ENCODE results near the gene PFKFB4. TPM values are rescaled to one million over a fixed set of nuclear protein-coding genes. Genes with fewer than 3 reads are reported as not detected.
"Not testable (repeated sequence)": the region's sequence is repeated elsewhere in the genome, so short reads cannot be mapped to it uniquely, and the experiment has no call there.

PFKFB4 gene
- total RNA-seq, 4 donors from 2014 or later = 2.3 to 4.9 (median 3.2) TPM

DNA sequence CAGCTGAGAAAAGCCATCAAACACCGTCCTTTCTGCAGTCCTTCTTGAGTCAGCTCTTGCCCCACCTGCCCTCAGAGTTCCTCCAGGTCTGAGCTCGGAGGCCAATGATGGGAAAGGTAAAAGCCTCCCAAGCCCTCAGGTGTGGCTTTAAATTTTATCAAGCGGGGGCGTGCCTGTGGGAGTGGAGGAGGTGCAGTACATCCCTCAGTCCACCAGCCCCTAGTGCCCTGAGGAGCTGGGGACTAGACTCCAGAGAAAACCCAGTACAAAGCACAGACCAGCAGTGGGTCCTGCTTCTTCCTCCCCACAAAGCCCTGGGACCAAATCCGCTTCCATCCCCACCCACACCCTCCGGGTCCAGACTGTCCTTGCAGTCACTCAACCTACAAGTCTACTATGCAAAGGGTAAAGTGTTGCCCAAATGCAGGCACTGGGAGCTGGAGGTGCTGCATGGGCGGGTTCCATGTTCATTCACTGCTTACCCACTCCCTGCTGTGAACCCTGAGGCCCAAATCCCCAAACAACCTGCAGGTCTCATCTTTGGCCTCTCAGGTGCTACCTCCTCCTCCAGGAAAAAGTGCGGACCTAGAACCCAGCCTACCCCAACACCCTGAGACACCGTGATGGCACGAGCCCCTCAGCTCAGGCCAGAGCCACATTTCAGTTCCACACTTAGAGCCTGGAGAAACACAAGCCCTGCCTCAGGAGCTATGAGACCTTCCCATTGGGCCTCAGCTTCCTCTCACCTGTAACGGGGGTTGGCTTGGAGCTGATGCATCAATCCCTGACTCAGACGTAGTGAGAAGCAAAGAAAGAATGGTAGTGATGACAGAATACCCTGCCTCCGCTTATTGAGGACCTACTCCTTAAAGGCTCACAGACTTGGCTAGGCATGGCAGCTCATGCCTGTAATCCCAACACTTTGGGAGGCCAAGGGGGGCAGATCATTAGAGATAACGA lies 2.4 kb downstream of the PFKFB4 start:
- 82 to 87% methylated on average over 14 of the region's 14 CpGs for WGBS, 2 donors
- Histone ChIP-seq H3K27ac (no peak overlapping the region), H3K9me3 (no peaks in the 10 kb centered on the region), H3K4me3 (replicated peaks in 1 of 3) (no peak overlapping the region), H3K4me1 (peaks cover 15 to 16% of the 10 kb centered on the region in 2 donors), H3K36me3 (no peaks in the 10 kb centered on the region), H3K27me3 (no peaks in the 10 kb centered on the region)
- no peak for DNase-seq
- TF ChIP-seq, protein P1, sequence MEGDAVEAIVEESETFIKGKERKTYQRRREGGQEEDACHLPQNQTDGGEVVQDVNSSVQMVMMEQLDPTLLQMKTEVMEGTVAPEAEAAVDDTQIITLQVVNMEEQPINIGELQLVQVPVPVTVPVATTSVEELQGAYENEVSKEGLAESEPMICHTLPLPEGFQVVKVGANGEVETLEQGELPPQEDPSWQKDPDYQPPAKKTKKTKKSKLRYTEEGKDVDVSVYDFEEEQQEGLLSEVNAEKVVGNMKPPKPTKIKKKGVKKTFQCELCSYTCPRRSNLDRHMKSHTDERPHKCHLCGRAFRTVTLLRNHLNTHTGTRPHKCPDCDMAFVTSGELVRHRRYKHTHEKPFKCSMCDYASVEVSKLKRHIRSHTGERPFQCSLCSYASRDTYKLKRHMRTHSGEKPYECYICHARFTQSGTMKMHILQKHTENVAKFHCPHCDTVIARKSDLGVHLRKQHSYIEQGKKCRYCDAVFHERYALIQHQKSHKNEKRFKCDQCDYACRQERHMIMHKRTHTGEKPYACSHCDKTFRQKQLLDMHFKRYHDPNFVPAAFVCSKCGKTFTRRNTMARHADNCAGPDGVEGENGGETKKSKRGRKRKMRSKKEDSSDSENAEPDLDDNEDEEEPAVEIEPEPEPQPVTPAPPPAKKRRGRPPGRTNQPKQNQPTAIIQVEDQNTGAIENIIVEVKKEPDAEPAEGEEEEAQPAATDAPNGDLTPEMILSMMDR (IDR thresholded peaks at IDR 0.05) = no peak
- no peak for TF ChIP-seq POLR2A (IDR thresholded peaks at IDR 0.05)
- intact Hi-C loops (cut with DNase I) = no loop called here

DNA sequence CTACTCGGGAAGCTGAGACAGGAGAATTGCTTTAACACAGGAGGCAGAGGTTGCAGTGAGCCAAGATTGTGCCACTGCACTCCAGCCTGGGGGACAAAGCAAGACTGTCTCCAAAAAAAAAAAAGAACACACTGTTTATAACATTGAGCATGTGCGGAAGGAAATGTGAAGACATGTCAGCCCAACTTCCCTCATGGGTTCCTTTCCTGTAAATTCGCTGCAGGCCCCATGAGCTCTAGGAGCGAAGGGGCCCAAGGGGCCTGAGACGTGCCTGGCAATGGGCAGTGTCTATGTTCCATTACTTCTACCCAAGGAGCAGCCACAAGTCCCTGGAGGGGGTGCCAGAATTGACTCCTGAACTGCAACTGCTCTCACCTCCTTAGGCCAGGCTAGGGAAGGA lies 3.2 kb downstream of the PFKFB4 start:
- peaks cover 15 to 16% of the 10 kb centered on the region in 2 donors for H3K4me1 ChIP-seq
- no peak for TF ChIP-seq POLR2A (IDR thresholded peaks at IDR 0.05)
- TF ChIP-seq, protein P1 (IDR thresholded peaks at IDR 0.05) = no peak
- intact Hi-C loops (cut with DNase I) = no loop called here
- no peaks in the 10 kb centered on the region for H3K36me3 ChIP-seq
- no peaks in the 10 kb centered on the region for H3K27me3 ChIP-seq
- DNase-seq = no peak
- 92 to 94% methylated on average over 5 of the region's 5 CpGs for WGBS, 2 donors
- H3K4me3 ChIP-seq (replicated peaks in 1 of 3) = no peak overlapping the region
- H3K27ac ChIP-seq = no peak overlapping the region
- no peaks in the 10 kb centered on the region for H3K9me3 ChIP-seq

DNA sequence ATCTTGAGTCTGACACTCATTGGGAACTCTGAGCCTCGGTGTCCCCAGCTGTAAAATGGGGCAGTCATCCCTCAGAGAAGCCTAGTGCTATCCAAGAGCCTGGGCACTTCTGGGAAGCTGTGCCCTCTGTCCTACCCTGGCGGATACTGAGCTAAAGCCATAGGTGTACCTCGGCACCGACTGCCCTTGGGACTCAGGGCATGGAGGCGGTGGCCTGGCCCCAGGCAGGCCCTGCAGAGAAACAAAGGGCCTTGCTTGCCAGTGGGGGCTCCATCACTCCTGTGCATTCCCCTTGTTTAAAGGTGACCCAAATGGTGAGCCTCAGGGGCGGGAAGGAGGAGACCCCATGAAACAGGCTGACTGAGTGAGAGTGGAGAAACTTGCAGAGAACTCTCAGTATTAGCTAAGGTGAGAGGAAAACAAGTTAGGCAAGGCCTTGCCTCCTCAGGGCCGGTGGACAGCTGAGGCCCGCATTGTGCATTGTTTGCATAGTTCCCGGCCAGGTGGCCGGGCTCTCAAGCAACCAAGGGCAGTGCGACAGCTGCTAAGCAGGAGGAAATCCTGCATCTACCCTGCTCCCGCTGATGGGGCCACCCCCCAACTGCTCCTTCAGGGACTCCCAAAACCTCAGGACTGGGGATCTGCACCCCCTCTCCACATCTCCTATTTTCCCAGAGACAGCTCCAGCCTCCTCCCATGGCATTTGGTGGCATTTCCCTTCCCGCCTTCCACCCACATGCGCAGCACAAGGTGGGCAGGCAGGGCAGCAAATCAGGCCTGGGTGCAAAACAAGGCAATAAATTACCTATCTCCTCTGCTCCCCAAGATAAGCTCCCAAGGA lies 4.3 kb downstream of the PFKFB4 start:
- WGBS, 2 donors = 66 to 73% methylated on average over 10 to 14 of the region's 14 CpGs
- no peaks in the 10 kb centered on the region for H3K9me3 ChIP-seq
- no peak overlapping the region for H3K4me3 ChIP-seq (replicated peaks in 1 of 3)
- peaks cover 9% of the 10 kb centered on the region in 2 donors for H3K4me1 ChIP-seq
- peak; percentile 7 to 21 for DNase-seq
- TF ChIP-seq, protein P1 (IDR thresholded peaks at IDR 0.05) = no peak
- no peak for TF ChIP-seq POLR2A (IDR thresholded peaks at IDR 0.05)
- no peak overlapping the region for H3K27ac ChIP-seq
- H3K36me3 ChIP-seq = no peaks in the 10 kb centered on the region
- intact Hi-C loops (cut with DNase I) = no loop called here
- H3K27me3 ChIP-seq = no peaks in the 10 kb centered on the region

DNA sequence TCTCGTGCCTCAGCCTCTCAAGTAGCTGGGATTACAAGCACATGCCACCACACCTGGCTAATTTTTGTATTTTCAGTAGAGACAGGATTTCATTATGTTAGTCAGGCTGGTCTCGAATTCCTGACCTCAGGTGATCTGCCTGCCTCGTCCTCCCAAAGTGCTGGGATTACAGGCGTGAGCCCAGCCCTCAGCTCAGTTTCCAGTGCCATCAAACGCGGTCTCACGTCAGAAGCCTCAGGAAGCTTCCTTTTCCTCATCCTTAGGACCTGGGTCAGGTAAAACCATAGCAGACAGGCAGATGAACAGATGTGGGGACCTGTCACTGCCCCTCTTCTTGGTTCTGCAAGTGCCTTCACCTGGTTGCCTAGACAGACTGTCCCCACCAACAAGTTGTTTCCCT lies 5.0 kb downstream of the PFKFB4 start:
- H3K27me3 ChIP-seq; H3K4me1 ChIP-seq; H3K9me3 ChIP-seq; H3K27ac ChIP-seq; H3K4me3 ChIP-seq (replicated peaks in 1 of 3); intact Hi-C loops (cut with DNase I); DNase-seq; H3K36me3 ChIP-seq: not testable (repeated sequence)
- WGBS, 2 donors = 88 to 95% methylated on average over 7 of the region's 7 CpGs

DNA sequence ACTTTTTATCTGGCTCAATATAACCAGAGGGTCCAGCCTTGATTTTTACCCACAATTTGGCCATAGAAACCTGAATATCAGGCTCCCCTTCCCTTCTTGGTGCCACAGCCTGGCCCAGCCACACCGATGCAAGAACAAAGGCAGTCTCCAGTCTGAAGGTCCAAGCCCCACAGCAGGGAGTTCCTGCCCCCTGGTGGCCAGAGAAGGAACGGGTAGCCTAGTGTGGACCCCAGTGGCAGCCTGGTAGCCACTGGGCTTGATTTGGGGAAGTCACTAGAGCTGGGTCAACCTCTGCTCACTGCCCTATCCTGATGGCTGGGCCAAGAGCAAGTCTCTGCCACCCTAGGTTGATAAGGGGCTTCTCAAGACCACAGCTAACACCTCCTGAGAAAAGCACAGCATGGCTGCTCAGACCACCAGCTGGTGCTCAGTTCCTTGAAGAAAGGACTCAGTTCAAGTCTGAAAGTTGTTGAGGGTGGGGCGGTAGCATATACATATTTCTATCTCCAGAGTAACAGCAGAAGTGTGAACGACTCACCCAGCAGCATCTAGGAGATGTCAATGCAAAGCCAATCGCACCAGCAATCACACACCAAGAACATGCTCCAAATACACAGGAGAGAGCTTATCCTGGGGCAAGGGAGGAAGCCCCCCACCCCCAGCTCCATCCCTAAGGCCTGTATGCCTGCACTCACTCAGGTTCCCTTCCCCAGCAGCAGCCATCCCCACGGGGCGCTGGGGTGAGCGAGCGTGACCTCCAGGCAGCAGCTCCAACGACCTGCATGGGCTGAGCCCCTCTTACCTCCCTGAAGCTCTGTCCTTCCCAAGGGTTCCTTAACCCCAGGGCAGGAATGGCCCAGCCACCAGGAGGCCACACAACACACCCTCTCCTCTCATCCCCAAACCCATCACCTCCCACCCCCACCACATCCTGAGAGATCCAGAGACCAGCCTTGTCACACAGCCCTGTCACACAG lies 7.6 kb downstream of the PFKFB4 start:
- Histone ChIP-seq H3K27me3 (no peaks in the 10 kb centered on the region), H3K9me3 (no peaks in the 10 kb centered on the region), H3K4me1 (no peaks in the 10 kb centered on the region), H3K4me3 (replicated peaks in 1 of 3) (no peak overlapping the region), H3K36me3 (no peaks in the 10 kb centered on the region), H3K27ac (no peak overlapping the region)
- intact Hi-C loops (cut with DNase I) = loop anchor here (5.0 kb wide), 2 partner anchors 87 to 147 kb away; no protein-coding TSS in a partner anchor
- peak; percentile 81 to 85 for DNase-seq
- TF ChIP-seq, protein P1 (IDR thresholded peaks at IDR 0.05) = peak; percentile 84 to 93 (median 88)
- TF ChIP-seq POLR2A (IDR thresholded peaks at IDR 0.05) = no peak
- WGBS, 2 donors = 64 to 66% methylated on average over 6 to 10 of the region's 10 CpGs
